GM23248 (cell line): ENCODE results near the gene UNC5C. TPM values are rescaled to one million over a fixed set of nuclear protein-coding genes. Genes with fewer than 3 reads are reported as not detected.

Experiments
- DNase-seq: peaks from one replicate; pipeline ENCODE4 v3.0.0-alpha.2; 2015
- H2AFZ ChIP-seq: fragments of 200-600 bp; sonication (generic); 2 replicates; pipeline ENCODE4 v1.6.1; 2016; ENCODE audit warnings: antibody characterized with exemption
- H3F3A ChIP-seq: fragments of 200-600 bp; sonication (generic); 2 replicates; pipeline ENCODE4 v1.6.1; 2016; ENCODE audit warnings: mild to moderate bottlenecking, antibody characterized with exemption, mixed run types; ENCODE audit not compliant: insufficient read depth
- H3K27ac ChIP-seq: fragments of 200-600 bp; sonication (generic); 2 replicates; pipeline ENCODE4 v1.5.1; 2016; ENCODE audit warnings: mild to moderate bottlenecking
- H3K27me3 ChIP-seq: fragments of 200-600 bp; sonication (generic); replicated peaks from 2 replicates; pipeline ENCODE4 v1.6.1; 2016; ENCODE audit warnings: mild to moderate bottlenecking; ENCODE audit not compliant: insufficient read depth
- H3K36me3 ChIP-seq: fragments of 200-600 bp; sonication (generic); 2 replicates; pipeline ENCODE4 v1.6.1; 2016; ENCODE audit warnings: low read depth, mild to moderate bottlenecking
- H3K4me1 ChIP-seq: fragments of 200-600 bp; sonication (generic); 2 replicates; pipeline ENCODE4 v1.6.1; 2016; ENCODE audit warnings: mild to moderate bottlenecking; ENCODE audit not compliant: insufficient read depth
- H3K4me2 ChIP-seq: fragments of 200-600 bp; sonication (generic); one replicate; pipeline ENCODE4 v1.6.1; 2016; ENCODE audit warnings: mild to moderate bottlenecking; ENCODE audit not compliant: unreplicated experiment
- H3K4me3 ChIP-seq: fragments of 200-600 bp; sonication (generic); 2 replicates; pipeline ENCODE4 v1.5.1; 2016; ENCODE audit warnings: mild to moderate bottlenecking
- H3K79me2 ChIP-seq: fragments of 200-600 bp; sonication (generic); 2 replicates; pipeline ENCODE4 v1.6.1; 2016; ENCODE audit warnings: mild to moderate bottlenecking; ENCODE audit not compliant: insufficient read depth
- H3K9ac ChIP-seq: fragments of 200-600 bp; sonication (generic); 2 replicates; pipeline ENCODE4 v1.6.1; 2016; ENCODE audit warnings: mild to moderate bottlenecking
- H3K9me2 ChIP-seq: fragments of 200-600 bp; sonication (generic); 2 replicates; pipeline ENCODE4 v1.6.1; 2016; ENCODE audit warnings: mixed run types, mild to moderate bottlenecking, moderate library complexity; ENCODE audit not compliant: insufficient read depth
- H3K9me3 ChIP-seq: fragments of 200-600 bp; sonication (generic); one replicate; pipeline ENCODE4 v1.6.1; 2017; ENCODE audit warnings: low read depth
- H4K20me1 ChIP-seq: fragments of 200-600 bp; sonication (generic); 2 replicates; pipeline ENCODE4 v1.6.0; 2016; ENCODE audit not compliant: insufficient read depth
- EZH2 ChIP-seq: fragments of 200-600 bp; sonication (generic); IDR thresholded peaks from 2 replicates; pipeline ENCODE4 v1.6.1; 2018; ENCODE audit warnings: antibody characterized with exemption, mild to moderate bottlenecking; ENCODE audit not compliant: insufficient read depth, poor library complexity, severe bottlenecking
- EZH2phosphoT487 ChIP-seq: fragments of 200-600 bp; sonication (generic); IDR thresholded peaks from 2 replicates; pipeline ENCODE4 v1.6.1; 2018; ENCODE audit warnings: antibody characterized with exemption, moderate library complexity, mild to moderate bottlenecking, low read depth; ENCODE audit not compliant: insufficient read depth
- WGBS, 2 experiments: methylation state at CpG; one replicate each; pipeline ENCODE4 v1.1.6; 2015 to 2017; ENCODE audit warnings: low lambda C conversion rate in 2 of 2, low coverage in 1 of 2; ENCODE audit errors: missing lambda C conversion rate in 2 of 2; 5-methylcytosine and 5-hydroxymethylcytosine counted together
- in situ Hi-C: fragments of 300-500 bp; cut with MboI; formaldehyde crosslinking; loops from 2 replicates; pipeline ENCODE4 v1.15.0; 2020
- polyA plus RNA-seq: library from polyadenylated mRNA; unstranded; fragments of >200 nt; fragmentation: Nextera tagmentation; extraction: Ambion mirVana; gene quantifications from 2 replicates; pipeline ENCODE4 v1.2.1, GENCODE V29; 2016
- total RNA-seq: library from RNA; depleted of rRNA; stranded (reverse); fragments of >200 nt; shearing (Covaris generic); gene quantifications from 2 replicates; pipeline ENCODE4 v1.2.3, GENCODE V29; 2014

The UNC5C gene
- total and polyA plus RNA-seq, 2 experiments from 2014 or later, result not detected

GRCh38 chr4:95217197-95217596, 331.6 kb downstream of the UNC5C start:
- Histone ChIP-seq H3K9me2 (no peaks in the 10 kb centered on the region), H3K27ac (no peak overlapping the region), H3F3A (peaks cover 8% of the 10 kb centered on the region; the same call in 1 of the 2 replicates), H4K20me1 (no peaks in the 10 kb centered on the region), H3K4me2 (no peak overlapping the region), H3K4me3 (no peak overlapping the region), H3K79me2 (no peaks in the 10 kb centered on the region), H3K4me1 (peaks cover 16% of the 10 kb centered on the region), H3K27me3 (peaks cover 22% of the 10 kb centered on the region), H3K9me3 (no peaks in the 10 kb centered on the region), H3K9ac (no peak overlapping the region), H3K36me3 (no peaks in the 10 kb centered on the region), H2AFZ (no peak overlapping the region)
- in situ Hi-C loops, result no loop called here
- no peak for DNase-seq
- no peak for TF ChIP-seq EZH2phosphoT487
- TF ChIP-seq EZH2, result no peak
- 36 to 37% methylated on average over 2 of the region's 2 CpGs for WGBS, 2 experiments

DNA sequence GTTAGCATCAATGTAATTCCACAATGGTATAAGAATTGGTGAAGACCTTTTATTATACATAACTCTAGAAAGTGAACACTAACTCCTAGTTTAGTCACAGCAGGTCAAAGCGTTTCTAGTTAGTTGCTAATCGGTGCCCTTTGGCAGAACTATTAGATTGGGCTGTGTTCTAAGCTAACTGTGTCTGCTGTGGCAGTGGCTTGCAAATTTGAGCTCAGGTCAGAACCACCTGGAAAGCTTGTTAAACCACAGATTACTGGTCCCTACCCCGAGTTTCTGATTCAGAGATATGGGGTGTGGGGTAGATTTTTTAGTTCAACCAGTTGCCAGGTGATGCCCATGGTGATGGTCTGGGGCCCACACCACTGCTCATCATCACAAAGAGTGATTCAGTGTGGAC, 332.1 kb downstream of the UNC5C start:
- Histone ChIP-seq H3F3A (peaks cover 8% of the 10 kb centered on the region; the same call in 1 of the 2 replicates), H2AFZ (peak overlapping the region; percentile 56), H3K4me2 (no peak overlapping the region), H3K9me3 (no peaks in the 10 kb centered on the region), H3K27ac (no peak overlapping the region), H4K20me1 (no peaks in the 10 kb centered on the region), H3K9ac (no peak overlapping the region), H3K36me3 (no peaks in the 10 kb centered on the region), H3K27me3 (peaks cover 27% of the 10 kb centered on the region), H3K4me1 (peaks cover 16% of the 10 kb centered on the region), H3K79me2 (no peaks in the 10 kb centered on the region), H3K9me2 (no peaks in the 10 kb centered on the region), H3K4me3 (no peak overlapping the region)
- in situ Hi-C loops, result no loop called here
- TF ChIP-seq EZH2, result no peak
- no peak for TF ChIP-seq EZH2phosphoT487
- no peak for DNase-seq
- WGBS, 2 experiments, result 17 to 22% methylated on average over 3 of the region's 3 CpGs

DNA sequence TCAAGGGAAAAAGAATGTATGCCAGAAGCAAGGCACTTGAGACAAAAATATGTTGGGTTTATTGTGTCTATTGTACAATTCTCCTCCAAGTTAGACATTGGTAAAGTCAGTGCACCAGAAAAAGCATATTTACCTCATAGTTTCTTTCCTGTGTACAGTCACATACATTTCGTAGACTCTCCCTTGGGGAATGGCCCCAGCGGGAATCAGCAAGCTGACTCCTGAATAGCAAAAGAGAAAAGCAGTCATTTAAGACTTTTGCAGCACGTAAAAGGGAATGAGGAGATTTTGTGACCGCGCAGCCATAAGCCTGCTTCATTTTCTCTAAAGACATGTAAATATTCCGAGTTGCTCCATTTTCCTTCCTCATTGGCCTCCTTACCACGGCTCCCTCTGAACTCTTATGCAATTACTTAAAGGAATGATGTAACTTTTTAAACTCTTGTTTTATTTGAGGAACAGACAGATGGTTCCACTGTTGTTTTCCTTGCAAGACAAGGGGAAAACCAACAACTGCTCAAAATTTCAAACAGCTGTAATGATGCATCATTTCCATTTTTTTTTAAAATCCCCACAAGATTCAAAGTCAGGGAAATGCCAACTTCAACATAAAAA, 332.7 kb downstream of the UNC5C start:
- H3K36me3 ChIP-seq, result no peaks in the 10 kb centered on the region
- in situ Hi-C loops, result no loop called here
- no peak overlapping the region for H3K9ac ChIP-seq
- peak overlapping the region; percentile 56 for H2AFZ ChIP-seq
- peak; percentile 37 for DNase-seq
- WGBS, 2 experiments, result 53 to 55% methylated on average over 7 of the region's 7 CpGs
- H3F3A ChIP-seq, result peaks cover 8% of the 10 kb centered on the region; the same call in 1 of the 2 replicates
- H3K9me3 ChIP-seq, result no peaks in the 10 kb centered on the region
- peaks cover 29% of the 10 kb centered on the region for H3K27me3 ChIP-seq
- H3K4me3 ChIP-seq, result no peak overlapping the region
- H3K9me2 ChIP-seq, result no peaks in the 10 kb centered on the region
- no peak overlapping the region for H3K4me2 ChIP-seq
- H3K79me2 ChIP-seq, result no peaks in the 10 kb centered on the region
- no peaks in the 10 kb centered on the region for H4K20me1 ChIP-seq
- TF ChIP-seq EZH2, result no peak
- no peak for TF ChIP-seq EZH2phosphoT487
- no peak overlapping the region for H3K27ac ChIP-seq
- peaks cover 16% of the 10 kb centered on the region for H3K4me1 ChIP-seq

DNA sequence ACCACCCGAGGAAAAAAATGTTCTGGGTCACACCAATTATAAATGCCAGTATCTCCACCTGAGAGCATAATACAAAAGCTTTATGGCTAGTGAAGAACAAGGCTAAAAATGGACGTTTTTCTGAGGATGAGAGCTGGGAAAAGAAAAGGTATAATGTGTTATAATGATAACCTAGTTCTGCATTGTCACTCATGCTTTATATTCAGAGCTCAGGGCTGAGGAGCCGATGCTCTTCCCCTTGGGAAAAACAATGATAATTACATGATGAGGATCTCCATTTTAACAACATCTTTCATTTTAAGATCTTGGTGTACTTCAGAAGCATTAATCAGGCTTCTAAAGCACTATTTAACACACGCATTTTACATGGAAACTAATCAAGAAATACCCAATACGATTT, 333.7 kb downstream of the UNC5C start:
- Histone ChIP-seq H2AFZ (peak overlapping the region; percentile 56; the same call in 1 of the 2 replicates), H3K9ac (no peak overlapping the region), H3K27me3 (peaks cover 33% of the 10 kb centered on the region), H3K79me2 (no peaks in the 10 kb centered on the region), H3K4me1 (peaks cover 16% of the 10 kb centered on the region), H3K4me2 (no peak overlapping the region), H4K20me1 (no peaks in the 10 kb centered on the region), H3K9me2 (no peaks in the 10 kb centered on the region), H3K36me3 (no peaks in the 10 kb centered on the region), H3K4me3 (no peak overlapping the region), H3K27ac (no peak overlapping the region), H3F3A (peaks cover 8% of the 10 kb centered on the region; the same call in 1 of the 2 replicates), H3K9me3 (no peaks in the 10 kb centered on the region)
- DNase-seq, result no peak
- WGBS, 2 experiments, result 33% methylated on average over 5 of the region's 5 CpGs
- TF ChIP-seq EZH2phosphoT487 (no peak), EZH2 (no peak)
- in situ Hi-C loops, result no loop called here

- Histone ChIP-seq H3K27ac (no peak overlapping the region), H3K9ac (no peak overlapping the region), H3K27me3 (peaks cover 37% of the 10 kb centered on the region), H3K4me3 (no peak overlapping the region), H4K20me1 (no peaks in the 10 kb centered on the region), H3K9me2 (no peaks in the 10 kb centered on the region), H3F3A (peaks cover 2% of the 10 kb centered on the region; the same call in 1 of the 2 replicates), H3K4me1 (peaks cover 12% of the 10 kb centered on the region), H3K36me3 (no peaks in the 10 kb centered on the region), H3K9me3 (no peaks in the 10 kb centered on the region), H3K4me2 (no peak overlapping the region), H2AFZ (no peak overlapping the region), H3K79me2 (no peaks in the 10 kb centered on the region)
- in situ Hi-C loops, result no loop called here
- no peak for DNase-seq
- 48 to 52% methylated on average over 5 of the region's 5 CpGs for WGBS, 2 experiments
- TF ChIP-seq EZH2phosphoT487 (no peak), EZH2 (no peak)
Measured at GRCh38 chr4:95214408-95214807, 334.4 kb downstream of the UNC5C start.
